GM18519 (cell line): ENCODE results near the gene NFKBIA.
"Not testable (repeated sequence)": the region's sequence is repeated elsewhere in the genome, so short reads cannot be mapped to it uniquely, and the experiment has no call there.

Source experiments
- ATAC-seq: cut with Tn5 transposase; IDR thresholded peaks from one replicate; pipeline ENCODE4 v1.9.1; 2021; ENCODE audit warnings: mild to moderate bottlenecking, moderate library complexity; ENCODE audit not compliant: unreplicated experiment, low FRiP score

The NFKBIA gene

GRCh38 chr14:35404449-35405303 is at the start of gene NFKBIA:
NFKBIA (minus strand) TSS chr14:35404749; CDS start chr14:35404644, 105 bp downstream.
- peak; percentile 40 for ATAC-seq

GRCh38 chr14:35446450-35446849 is 41.9 kb upstream of the NFKBIA start:
- ATAC-seq = no peak

GRCh38 chr14:35444104-35444503 is 39.6 kb upstream of the NFKBIA start:
- no peak for ATAC-seq

- ATAC-seq = no peak
These were observed 36.6 kb upstream of the NFKBIA start for GRCh38 chr14:35441160-35441559.

- ATAC-seq = no peak
These were observed 34.6 kb upstream of the NFKBIA start for GRCh38 chr14:35438910-35439713.

- ATAC-seq = not testable (repeated sequence)
These were observed 33.9 kb upstream of the NFKBIA start for GRCh38 chr14:35438492-35438891.

GRCh38 chr14:35435177-35435576 is 30.6 kb upstream of the NFKBIA start:
- no peak for ATAC-seq

- no peak for ATAC-seq
These were observed 29.3 kb upstream of the NFKBIA start for GRCh38 chr14:35433826-35434225.

GRCh38 chr14:35430459-35431199 is 26.1 kb upstream of the NFKBIA start:
- no peak for ATAC-seq

- no peak for ATAC-seq
These were observed 25.4 kb upstream of the NFKBIA start for GRCh38 chr14:35429951-35430350.

- no peak for ATAC-seq
These were observed 21.3 kb upstream of the NFKBIA start for GRCh38 chr14:35425850-35426249.

GRCh38 chr14:35423621-35424020 is 19.1 kb upstream of the NFKBIA start:
- no peak for ATAC-seq

GRCh38 chr14:35420036-35420811 is 15.7 kb upstream of the NFKBIA start:
- ATAC-seq = no peak

- no peak for ATAC-seq
These were observed 14.9 kb upstream of the NFKBIA start for GRCh38 chr14:35419429-35419841.

- ATAC-seq = no peak
These were observed 13.5 kb upstream of the NFKBIA start for GRCh38 chr14:35418093-35418492.

GRCh38 chr14:35416108-35416750 is 11.7 kb upstream of the NFKBIA start:
- ATAC-seq = peak; percentile 26

GRCh38 chr14:35414365-35414764 is 9.8 kb upstream of the NFKBIA start:
- no peak for ATAC-seq

- no peak for ATAC-seq
These were observed 7.9 kb upstream of the NFKBIA start for GRCh38 chr14:35412272-35413056.

GRCh38 chr14:35410858-35411257 is 6.3 kb upstream of the NFKBIA start:
- no peak for ATAC-seq
